Fibroblast of pulmonary artery (primary cell): ENCODE measurements around the gene CENPE.

Experiments
- DNase-seq: peaks from one replicate; pipeline ENCODE4 v3.0.0-alpha.2; 2010; ENCODE audit warnings: low read depth
- H3K4me3 ChIP-seq: replicated peaks from 2 replicates; pipeline ENCODE4 v1.5.1; 2011; ENCODE audit warnings: low read depth, mild to moderate bottlenecking, control low read depth, low read length, moderate library complexity
- CTCF ChIP-seq: IDR thresholded peaks from 2 replicates; pipeline ENCODE4 v1.5.1; 2011; ENCODE audit warnings: mild to moderate bottlenecking, control low read depth, low read length, inconsistent platforms; ENCODE audit errors: missing control alignments

Gene CENPE

GRCh38 chr4:103075894-103076746 is 122.0 kb downstream of the CENPE start:
- TF ChIP-seq CTCF: peak; percentile 3

GRCh38 chr4:103075435-103075893 is 122.7 kb downstream of the CENPE start:
- DNase-seq: peak; percentile 47

More at GRCh38 chr4:103075894-103076746, 122.0 kb downstream of the CENPE start:
- H3K4me3 ChIP-seq: peak overlapping the region; percentile 74
- DNase-seq: peak; percentile 68

GRCh38 chr4:103074744-103075434 is 123.3 kb downstream of the CENPE start:
- no peak for TF ChIP-seq CTCF
- peak; percentile 16 for DNase-seq
- H3K4me3 ChIP-seq: peak overlapping the region; percentile 74

More at GRCh38 chr4:103075435-103075893, 122.7 kb downstream of the CENPE start:
- peak overlapping the region; percentile 74 for H3K4me3 ChIP-seq
- no peak for TF ChIP-seq CTCF

GRCh38 chr4:103073792-103074438 is 124.2 kb downstream of the CENPE start:
- DNase-seq: peak; percentile 21
- H3K4me3 ChIP-seq: no peak overlapping the region
- TF ChIP-seq CTCF: no peak

GRCh38 chr4:103067841-103068547 is 130.1 kb downstream of the CENPE start:
- DNase-seq: no peak
- H3K4me3 ChIP-seq: no peak overlapping the region
- no peak for TF ChIP-seq CTCF

GRCh38 chr4:103060453-103061148 is 137.5 kb downstream of the CENPE start:
- H3K4me3 ChIP-seq: no peak overlapping the region
- TF ChIP-seq CTCF: no peak

More at GRCh38 chr4:103060453-103061148, 137.5 kb downstream of the CENPE start:
- DNase-seq: no peak
